Loucy (cell line): ENCODE data around the gene CAB39.

Source experiments
- H2AFZ ChIP-seq: fragments of 200-600 bp; sonication (generic); 2 replicates; pipeline ENCODE4 v1.6.0; 2016; ENCODE audit warnings: antibody characterized with exemption, mild to moderate bottlenecking, low read length, moderate library complexity
- H3F3A ChIP-seq: fragments of 200-600 bp; 2 replicates; pipeline ENCODE4 v1.6.0; 2016; ENCODE audit warnings: antibody characterized with exemption, low read depth, mild to moderate bottlenecking
- H3K27me3 ChIP-seq: fragments of 200-600 bp; sonication (generic); 2 replicates; pipeline ENCODE4 v1.6.1; 2014; ENCODE audit warnings: low read length, mild to moderate bottlenecking; ENCODE audit not compliant: insufficient read depth, poor library complexity, severe bottlenecking
- H3K36me3 ChIP-seq: fragments of 200-600 bp; sonication (generic); 2 replicates; pipeline ENCODE4 v1.6.1; 2016; ENCODE audit warnings: low read length; ENCODE audit not compliant: insufficient read depth
- H3K4me1 ChIP-seq: fragments of 200-600 bp; sonication (generic); 2 replicates; pipeline ENCODE4 v1.5.1; 2014; ENCODE audit warnings: low read length, mild to moderate bottlenecking; ENCODE audit not compliant: insufficient read depth, poor library complexity, severe bottlenecking
- H3K4me2 ChIP-seq: fragments of 200-600 bp; sonication (generic); 2 replicates; pipeline ENCODE4 v1.6.0; 2014; ENCODE audit warnings: antibody characterized with exemption, low read length, low read depth, mild to moderate bottlenecking; ENCODE audit not compliant: poor library complexity, severe bottlenecking
- H3K4me3 ChIP-seq: fragments of 200-600 bp; sonication (generic); 2 replicates; pipeline ENCODE4 v1.5.1; 2014; ENCODE audit warnings: low read length, mild to moderate bottlenecking, mixed read lengths; ENCODE audit not compliant: poor library complexity, severe bottlenecking
- H3K79me2 ChIP-seq: fragments of 200-600 bp; sonication (generic); 2 replicates; pipeline ENCODE4 v1.6.1; 2014; ENCODE audit warnings: low read length; ENCODE audit not compliant: insufficient read depth
- H3K9ac ChIP-seq: fragments of 200-600 bp; sonication (generic); 2 replicates; pipeline ENCODE4 v1.6.0; 2014; ENCODE audit warnings: mild to moderate bottlenecking, low read depth, low read length, moderate library complexity; ENCODE audit not compliant: poor library complexity, severe bottlenecking
- H3K9me2 ChIP-seq: fragments of 200-600 bp; sonication (generic); replicated peaks from 2 replicates; pipeline ENCODE4 v1.6.1; 2016; ENCODE audit warnings: low read depth, low read length, mixed read lengths
- H3K9me3 ChIP-seq: fragments of 200-600 bp; sonication (generic); 2 replicates; pipeline ENCODE4 v1.6.1; 2014; ENCODE audit warnings: mild to moderate bottlenecking, antibody characterized with exemption, low read length, low read depth; ENCODE audit not compliant: insufficient read depth
- H4K20me1 ChIP-seq: fragments of 200-600 bp; sonication (generic); 2 replicates; pipeline ENCODE4 v1.6.0; 2014; ENCODE audit warnings: antibody characterized with exemption, low read length, mild to moderate bottlenecking; ENCODE audit not compliant: insufficient read depth, poor library complexity, severe bottlenecking
- EZH2phosphoT487 ChIP-seq: fragments of 200-600 bp; IDR thresholded peaks from 2 replicates; pipeline ENCODE4 v1.6.1; 2018; ENCODE audit warnings: antibody characterized with exemption, mild to moderate bottlenecking, moderate library complexity, borderline replicate concordance
- TF ChIP-seq, protein P1 (sequence below): fragments of 200-600 bp; sonication (generic); conservative IDR thresholded peaks from 2 replicates; pipeline ENCODE4 v1.5.1; 2014; ENCODE audit warnings: mild to moderate bottlenecking, antibody characterized with exemption, low read length

CAB39 gene

DNA sequence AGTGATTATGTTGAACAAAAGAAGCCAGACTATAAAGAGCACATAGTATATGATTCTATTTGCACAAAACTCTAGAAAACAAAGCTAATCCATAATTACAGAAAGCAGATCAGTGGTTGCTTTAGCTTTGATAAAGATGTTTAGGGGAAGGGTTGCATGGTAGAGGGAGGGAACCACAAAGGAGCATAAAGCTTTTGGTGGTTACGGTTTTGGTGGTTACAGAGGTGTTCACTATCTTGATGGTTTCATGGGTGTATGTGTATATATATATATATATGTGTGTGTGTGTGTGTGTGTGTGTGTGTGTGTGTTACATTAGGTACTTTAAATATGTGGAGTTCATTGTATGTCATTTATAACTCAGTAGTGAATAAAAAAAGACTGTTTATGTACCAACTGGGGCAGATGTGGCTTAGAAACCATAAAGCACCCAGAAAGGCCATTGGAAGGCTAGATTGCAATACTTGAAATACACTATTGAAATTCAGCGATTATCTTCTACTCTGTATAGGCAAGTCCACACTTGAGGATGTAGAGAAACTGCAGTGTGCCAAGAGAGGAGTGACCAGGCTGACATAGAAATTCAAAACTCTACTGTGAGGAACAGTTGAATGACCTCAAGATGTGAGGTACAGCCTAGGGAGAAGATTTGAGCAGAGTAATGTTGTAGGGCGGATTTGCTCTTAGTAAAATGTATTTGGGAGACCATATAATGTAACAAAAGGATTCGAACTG lies 60.6 kb downstream of the CAB39 start:
- peaks cover 48% of the 10 kb centered on the region for H3K79me2 ChIP-seq

DNA sequence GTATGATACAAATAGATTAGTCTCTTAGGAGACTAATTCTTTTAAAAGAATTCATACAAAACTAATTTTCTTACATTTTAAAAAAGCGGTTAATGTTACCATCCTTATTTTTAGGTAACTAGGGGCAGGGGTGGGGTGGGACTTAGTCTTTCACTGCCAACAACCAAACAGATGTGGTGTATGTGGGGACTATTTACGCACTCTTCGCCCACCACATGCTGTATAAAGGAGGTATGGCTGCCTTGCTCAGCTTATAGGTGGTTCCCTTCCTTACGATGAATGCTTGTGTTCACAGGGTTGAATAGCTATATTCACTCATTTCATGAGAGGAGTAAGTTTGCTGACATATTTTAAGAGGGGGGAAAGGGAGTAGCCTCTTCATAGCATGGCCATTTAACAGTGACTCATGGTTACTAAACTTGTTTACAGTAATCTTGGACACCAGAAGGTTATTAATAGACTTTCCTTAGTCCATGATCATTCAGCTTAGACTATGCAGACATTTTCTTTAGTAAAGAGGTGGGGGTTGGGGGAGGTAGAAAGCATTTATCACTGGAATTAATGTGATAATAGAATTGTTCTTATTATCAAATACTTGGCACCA lies 61.8 kb downstream of the CAB39 start:
- peaks cover 59% of the 10 kb centered on the region for H3K79me2 ChIP-seq
- H3K27me3 ChIP-seq = no peaks in the 10 kb centered on the region
- no peaks in the 10 kb centered on the region for H3F3A ChIP-seq
- no peak overlapping the region for H3K9ac ChIP-seq
- no peak for TF ChIP-seq EZH2phosphoT487
- TF ChIP-seq, protein P1, sequence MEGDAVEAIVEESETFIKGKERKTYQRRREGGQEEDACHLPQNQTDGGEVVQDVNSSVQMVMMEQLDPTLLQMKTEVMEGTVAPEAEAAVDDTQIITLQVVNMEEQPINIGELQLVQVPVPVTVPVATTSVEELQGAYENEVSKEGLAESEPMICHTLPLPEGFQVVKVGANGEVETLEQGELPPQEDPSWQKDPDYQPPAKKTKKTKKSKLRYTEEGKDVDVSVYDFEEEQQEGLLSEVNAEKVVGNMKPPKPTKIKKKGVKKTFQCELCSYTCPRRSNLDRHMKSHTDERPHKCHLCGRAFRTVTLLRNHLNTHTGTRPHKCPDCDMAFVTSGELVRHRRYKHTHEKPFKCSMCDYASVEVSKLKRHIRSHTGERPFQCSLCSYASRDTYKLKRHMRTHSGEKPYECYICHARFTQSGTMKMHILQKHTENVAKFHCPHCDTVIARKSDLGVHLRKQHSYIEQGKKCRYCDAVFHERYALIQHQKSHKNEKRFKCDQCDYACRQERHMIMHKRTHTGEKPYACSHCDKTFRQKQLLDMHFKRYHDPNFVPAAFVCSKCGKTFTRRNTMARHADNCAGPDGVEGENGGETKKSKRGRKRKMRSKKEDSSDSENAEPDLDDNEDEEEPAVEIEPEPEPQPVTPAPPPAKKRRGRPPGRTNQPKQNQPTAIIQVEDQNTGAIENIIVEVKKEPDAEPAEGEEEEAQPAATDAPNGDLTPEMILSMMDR = no peak
- H3K4me2 ChIP-seq = no peak overlapping the region
- no peak overlapping the region for H2AFZ ChIP-seq
- peaks cover 30% of the 10 kb centered on the region for H4K20me1 ChIP-seq
- no peaks in the 10 kb centered on the region for H3K9me2 ChIP-seq
- peaks cover 29% of the 10 kb centered on the region; the same call in 1 of the 2 replicates for H3K36me3 ChIP-seq
- no peak overlapping the region for H3K4me3 ChIP-seq
- H3K9me3 ChIP-seq = no peaks in the 10 kb centered on the region
- peaks cover 9% of the 10 kb centered on the region for H3K4me1 ChIP-seq

More for the DNA sequence above, 60.6 kb downstream of the CAB39 start:
- Histone ChIP-seq H3K4me3 (no peak overlapping the region), H3K4me2 (no peak overlapping the region), H3K9me2 (no peaks in the 10 kb centered on the region), H3K4me1 (peaks cover 9% of the 10 kb centered on the region), H3F3A (no peaks in the 10 kb centered on the region), H3K9ac (no peak overlapping the region), H3K36me3 (peaks cover 32% of the 10 kb centered on the region; the same call in 1 of the 2 replicates), H3K27me3 (no peaks in the 10 kb centered on the region), H2AFZ (no peak overlapping the region), H3K9me3 (no peaks in the 10 kb centered on the region), H4K20me1 (peaks cover 30% of the 10 kb centered on the region)
- TF ChIP-seq, protein P1 = no peak

- Histone ChIP-seq H3K9ac (no peak overlapping the region), H3K9me3 (no peaks in the 10 kb centered on the region), H3K9me2 (no peaks in the 10 kb centered on the region), H2AFZ (no peak overlapping the region), H3F3A (no peaks in the 10 kb centered on the region), H3K36me3 (peaks cover 29% of the 10 kb centered on the region; the same call in 1 of the 2 replicates), H3K4me3 (no peak overlapping the region), H3K27me3 (no peaks in the 10 kb centered on the region), H4K20me1 (peaks cover 27% of the 10 kb centered on the region), H3K79me2 (peaks cover 71% of the 10 kb centered on the region), H3K4me1 (peaks cover 9% of the 10 kb centered on the region), H3K4me2 (no peak overlapping the region)
- TF ChIP-seq, protein P1 = no peak
- TF ChIP-seq EZH2phosphoT487 = no peak
Observed at GRCh38 chr2:230775737-230776136, 63.1 kb downstream of the CAB39 start.
